OCI-LY7 (cell line): Measurements from ENCODE around the gene FNTB. TPM values are rescaled to one million over a fixed set of nuclear protein-coding genes. Genes with fewer than 3 reads are reported as not detected.
A peak's percentile ranks its signal among the peaks of the same experiment; 100 is the strongest.

Experiments
- BruUV-seq: library from RNA; stranded (reverse); fragments of 400-500 nt; replicated peaks from 2 replicates; lab custom pipeline; 2021; lab: Mats Ljungman, UMichigan
- CTCF ChIA-PET: fragments of 300-600 bp; sonication (Branson Sonifier 250); formaldehyde crosslinking; loops from one replicate; lab custom pipeline; 2022; ENCODE audit warnings: antibody characterized with exemption; ENCODE audit not compliant: unreplicated experiment; lab: Charles Lee
- POLR2A ChIA-PET: fragments of 300-600 bp; sonication (Branson Sonifier 250); formaldehyde crosslinking; loops from one replicate; lab custom pipeline; 2022; ENCODE audit warnings: antibody characterized with exemption; lab: Charles Lee
- DNase-seq: peaks from one replicate; pipeline ENCODE4 v3.0.0-alpha.2; 2015; ENCODE audit warnings: low spot score
- H2AFZ ChIP-seq: fragments of 200-600 bp; sonication (generic), shearing (Covaris generic); 2 replicates; pipeline ENCODE4 v1.6.1; 2014; ENCODE audit warnings: mild to moderate bottlenecking, antibody characterized with exemption, low read length, moderate library complexity
- H3K27ac ChIP-seq: fragments of 200-600 bp; sonication (generic); 2 replicates; pipeline ENCODE4 v1.5.1; 2014; ENCODE audit warnings: mixed run types, low read depth, mild to moderate bottlenecking, moderate library complexity, low read length, inconsistent platforms; ENCODE audit not compliant: poor library complexity, severe bottlenecking
- H3K36me3 ChIP-seq: fragments of 200-600 bp; sonication (generic); 2 replicates; pipeline ENCODE4 v1.6.1; 2014; ENCODE audit warnings: mild to moderate bottlenecking, antibody characterized with exemption, low read length, moderate library complexity, mixed read lengths; ENCODE audit not compliant: insufficient read depth
- H3K4me1 ChIP-seq: fragments of 200-600 bp; sonication (generic); 2 replicates; pipeline ENCODE4 v1.5.1; 2014; ENCODE audit warnings: mild to moderate bottlenecking, low read length; ENCODE audit not compliant: insufficient read depth, poor library complexity, severe bottlenecking
- H3K4me2 ChIP-seq: fragments of 200-600 bp; sonication (generic); 2 replicates; pipeline ENCODE4 v1.6.1; 2014; ENCODE audit warnings: mild to moderate bottlenecking, low read length
- H3K4me3 ChIP-seq: fragments of 200-600 bp; sonication (generic); 2 replicates; pipeline ENCODE4 v1.5.1; 2014; ENCODE audit warnings: mild to moderate bottlenecking, low read depth, low read length; ENCODE audit not compliant: poor library complexity, severe bottlenecking
- H3K79me2 ChIP-seq: fragments of 200-600 bp; sonication (generic); 2 replicates; pipeline ENCODE4 v1.6.1; 2016; ENCODE audit warnings: low read depth, mild to moderate bottlenecking, low read length, moderate library complexity, mixed read lengths; ENCODE audit not compliant: insufficient read depth
- H3K9me2 ChIP-seq: fragments of 200-600 bp; sonication (generic); 2 replicates; pipeline ENCODE4 v1.6.1; 2016; ENCODE audit warnings: mild to moderate bottlenecking, low read length, mixed read lengths; ENCODE audit not compliant: insufficient read depth
- H3K9me3 ChIP-seq: fragments of 200-600 bp; sonication (generic); 2 replicates; pipeline ENCODE4 v1.6.1; 2014; ENCODE audit warnings: mild to moderate bottlenecking, mixed run types, low read length, mixed read lengths
- H4K20me1 ChIP-seq: fragments of 200-600 bp; sonication (generic); 2 replicates; pipeline ENCODE4 v1.6.1; 2014; ENCODE audit warnings: mild to moderate bottlenecking, antibody characterized with exemption, low read length, moderate library complexity, mixed read lengths; ENCODE audit not compliant: insufficient read depth
- EZH2phosphoT487 ChIP-seq: fragments of 200-600 bp; sonication (generic); IDR thresholded peaks from 2 replicates; pipeline ENCODE4 v1.6.1; 2018; ENCODE audit warnings: low read depth, borderline replicate concordance, mild to moderate bottlenecking, mixed run types, antibody characterized with exemption, low read length, moderate library complexity, mixed read lengths
- intact Hi-C: fragments of 100-400 bp; cut with micrococcal nuclease; formaldehyde crosslinking; loops from one replicate; pipeline ENCODE4 v1.10.0; 2022; ENCODE audit not compliant: unreplicated experiment
- total RNA-seq, 2 experiments: library from RNA; depleted of rRNA in 1 of 2; stranded (reverse); fragments of >200 nt in 1 of 2; shearing (Covaris generic) in 1 of 2; gene quantifications; 2 replicates each; pipeline ENCODE4 v1.2.3, GENCODE V29; 2014 to 2022
- TF ChIP-seq, protein P1 (sequence below): fragments of 200-600 bp; sonication (generic); conservative IDR thresholded peaks from 2 replicates; pipeline ENCODE4 v1.5.1; 2014; ENCODE audit warnings: mild to moderate bottlenecking, antibody characterized with exemption, low read length, moderate library complexity, mixed read lengths

Gene FNTB
- total RNA-seq, 2 experiments from 2014 or later = 9.2 to 18.0 TPM

DNA sequence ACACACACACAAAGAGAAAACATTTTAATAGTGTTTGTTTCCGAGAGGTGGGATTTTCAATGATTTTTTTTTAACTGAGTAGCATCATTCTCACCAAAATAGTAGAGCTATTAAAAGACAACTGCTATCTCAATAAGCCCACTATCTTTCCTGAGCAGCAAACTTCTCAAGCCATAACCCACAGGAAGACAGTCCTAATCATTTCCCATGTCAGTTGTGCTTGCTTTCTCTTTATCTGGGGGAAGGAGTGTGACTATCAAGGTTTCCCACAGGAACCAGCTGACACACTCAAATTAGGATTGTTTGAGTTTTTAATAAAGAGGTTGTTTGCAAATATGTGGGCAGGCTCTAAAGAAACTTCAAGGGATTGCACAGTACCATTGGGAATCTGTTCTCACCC lies 120.5 kb downstream of the FNTB start:
- DNase-seq = no peak
- TF ChIP-seq EZH2phosphoT487 = no peak
- TF ChIP-seq, protein P1, sequence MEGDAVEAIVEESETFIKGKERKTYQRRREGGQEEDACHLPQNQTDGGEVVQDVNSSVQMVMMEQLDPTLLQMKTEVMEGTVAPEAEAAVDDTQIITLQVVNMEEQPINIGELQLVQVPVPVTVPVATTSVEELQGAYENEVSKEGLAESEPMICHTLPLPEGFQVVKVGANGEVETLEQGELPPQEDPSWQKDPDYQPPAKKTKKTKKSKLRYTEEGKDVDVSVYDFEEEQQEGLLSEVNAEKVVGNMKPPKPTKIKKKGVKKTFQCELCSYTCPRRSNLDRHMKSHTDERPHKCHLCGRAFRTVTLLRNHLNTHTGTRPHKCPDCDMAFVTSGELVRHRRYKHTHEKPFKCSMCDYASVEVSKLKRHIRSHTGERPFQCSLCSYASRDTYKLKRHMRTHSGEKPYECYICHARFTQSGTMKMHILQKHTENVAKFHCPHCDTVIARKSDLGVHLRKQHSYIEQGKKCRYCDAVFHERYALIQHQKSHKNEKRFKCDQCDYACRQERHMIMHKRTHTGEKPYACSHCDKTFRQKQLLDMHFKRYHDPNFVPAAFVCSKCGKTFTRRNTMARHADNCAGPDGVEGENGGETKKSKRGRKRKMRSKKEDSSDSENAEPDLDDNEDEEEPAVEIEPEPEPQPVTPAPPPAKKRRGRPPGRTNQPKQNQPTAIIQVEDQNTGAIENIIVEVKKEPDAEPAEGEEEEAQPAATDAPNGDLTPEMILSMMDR = no peak
- BruUV-seq = no TSS peak
- no peaks in the 10 kb centered on the region for H4K20me1 ChIP-seq
- H3K4me1 ChIP-seq = peaks cover 5% of the 10 kb centered on the region
- H3K9me2 ChIP-seq = no peaks in the 10 kb centered on the region
- no peaks in the 10 kb centered on the region for H3K79me2 ChIP-seq
- H3K4me2 ChIP-seq = no peak overlapping the region
- intact Hi-C loops = no loop called here
- no peaks in the 10 kb centered on the region for H3K36me3 ChIP-seq
- H2AFZ ChIP-seq = no peak overlapping the region
- H3K27ac ChIP-seq = no peak overlapping the region
- H3K4me3 ChIP-seq = no peak overlapping the region
- ChIA-PET CTCF (no interaction called here), POLR2A (interaction anchor here (0.8 to 1.0 kb wide), 2 partner anchors 49 to 513 kb away, joined by 3 read pairs; no protein-coding TSS in a partner anchor)
- H3K9me3 ChIP-seq = no peaks in the 10 kb centered on the region

DNA sequence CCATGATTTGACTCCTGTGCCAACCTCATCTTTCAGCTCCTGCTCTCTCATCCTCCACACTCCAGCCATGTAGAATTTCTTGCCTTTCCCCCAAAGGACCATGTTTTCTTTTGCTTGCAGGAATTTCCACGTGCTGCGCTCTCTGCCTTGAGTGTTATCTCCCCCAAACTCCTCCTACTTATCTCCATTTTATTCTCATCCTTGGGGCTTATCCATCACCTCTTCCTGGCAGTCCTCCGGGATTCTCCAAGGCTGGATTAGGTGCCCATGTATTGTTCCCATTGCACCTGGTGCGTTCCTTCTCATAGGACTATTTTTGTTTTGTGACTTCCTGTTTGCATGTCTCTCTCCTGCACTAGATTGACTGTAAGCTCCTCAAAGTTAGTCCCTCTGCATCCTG lies 122.7 kb downstream of the FNTB start:
- ChIA-PET CTCF (no interaction called here), POLR2A (interaction anchor here (0.6 kb wide), 1 partner anchor 91 kb away, joined by 5 read pairs; no protein-coding TSS in a partner anchor)
- Histone ChIP-seq H3K36me3 (no peaks in the 10 kb centered on the region), H3K4me3 (no peak overlapping the region), H3K79me2 (no peaks in the 10 kb centered on the region), H3K27ac (no peak overlapping the region), H4K20me1 (no peaks in the 10 kb centered on the region), H3K9me3 (no peaks in the 10 kb centered on the region), H3K4me1 (no peaks in the 10 kb centered on the region), H2AFZ (no peak overlapping the region), H3K9me2 (no peaks in the 10 kb centered on the region), H3K4me2 (no peak overlapping the region)
- no peak for TF ChIP-seq EZH2phosphoT487
- TF ChIP-seq, protein P1 = no peak
- BruUV-seq = no TSS peak
- intact Hi-C loops = no loop called here
- DNase-seq = no peak

DNA sequence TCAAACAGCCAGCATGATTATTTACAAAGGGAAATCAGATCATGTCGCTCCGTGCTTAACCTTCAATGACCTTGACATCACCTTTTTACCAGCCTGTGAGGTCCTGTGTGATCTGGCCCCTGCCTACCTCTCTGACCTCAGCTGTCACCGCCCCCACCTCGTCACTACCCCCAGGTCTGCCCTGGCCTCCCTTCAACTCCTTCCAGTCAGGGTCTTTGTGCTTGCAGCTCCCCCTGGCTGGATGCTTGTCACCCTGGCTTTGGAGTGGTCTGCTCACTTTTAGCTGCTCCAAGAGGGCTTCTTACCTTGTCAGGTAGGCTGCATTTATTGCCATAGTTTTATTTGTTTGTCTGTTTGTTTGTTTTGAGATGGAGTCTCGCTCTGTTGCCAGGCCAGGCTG lies 123.8 kb downstream of the FNTB start:
- Histone ChIP-seq H3K36me3 (no peaks in the 10 kb centered on the region), H3K27ac (no peak overlapping the region), H3K79me2 (no peaks in the 10 kb centered on the region), H4K20me1 (no peaks in the 10 kb centered on the region), H3K4me2 (no peak overlapping the region), H3K9me3 (no peaks in the 10 kb centered on the region), H3K4me3 (no peak overlapping the region), H2AFZ (peak overlapping the region; percentile 51; the same call in 1 of the 2 replicates), H3K4me1 (no peaks in the 10 kb centered on the region), H3K9me2 (no peaks in the 10 kb centered on the region)
- no TSS peak for BruUV-seq
- CTCF ChIA-PET = interaction anchor here (0.6 kb wide), 1 partner anchor 20 kb away, joined by 3 read pairs; no protein-coding TSS in a partner anchor
- intact Hi-C loops = no loop called here
- TF ChIP-seq, protein P1 = no peak
- TF ChIP-seq EZH2phosphoT487 = no peak
- no peak for DNase-seq
- POLR2A ChIA-PET = no interaction called here
